Muscle layer of duodenum (tissue), 2 donors: ENCODE measurements around the gene FNDC3B.

Experiments used
- H3K27ac ChIP-seq: one replicate; pipeline ENCODE4 v1.7.0; 2013; ENCODE audit warnings: mild to moderate bottlenecking, low read length
- H3K27me3 ChIP-seq: one replicate; pipeline ENCODE4 v1.7.0; 2013; ENCODE audit warnings: low read depth, mild to moderate bottlenecking, control low read depth, low read length
- H3K36me3 ChIP-seq, 2 donors: one replicate each; pipeline ENCODE4 v1.7.0; 2013; ENCODE audit warnings: low read length in 2 of 2, control low read depth in 1 of 2, mild to moderate bottlenecking in 1 of 2; ENCODE audit not compliant: insufficient read depth in 2 of 2, control insufficient read depth in 1 of 2
- H3K4me1 ChIP-seq, 2 donors: one replicate each; pipeline ENCODE4 v1.7.0; 2013; ENCODE audit warnings: low read length in 2 of 2, mild to moderate bottlenecking in 2 of 2, control low read depth in 1 of 2, moderate library complexity in 1 of 2; ENCODE audit not compliant: insufficient read depth in 2 of 2, control insufficient read depth in 1 of 2
- H3K4me3 ChIP-seq, 2 donors: one replicate each; pipeline ENCODE4 v1.7.0; 2013; ENCODE audit warnings: low read length in 2 of 2, low read depth in 1 of 2, mild to moderate bottlenecking in 1 of 2
- H3K9me3 ChIP-seq, 2 donors: one replicate each; pipeline ENCODE4 v1.7.0; 2013; ENCODE audit warnings: low read length in 2 of 2, control low read depth in 1 of 2, mild to moderate bottlenecking in 1 of 2; ENCODE audit not compliant: control insufficient read depth in 1 of 2
- donor health status: healthy.

Gene FNDC3B

DNA sequence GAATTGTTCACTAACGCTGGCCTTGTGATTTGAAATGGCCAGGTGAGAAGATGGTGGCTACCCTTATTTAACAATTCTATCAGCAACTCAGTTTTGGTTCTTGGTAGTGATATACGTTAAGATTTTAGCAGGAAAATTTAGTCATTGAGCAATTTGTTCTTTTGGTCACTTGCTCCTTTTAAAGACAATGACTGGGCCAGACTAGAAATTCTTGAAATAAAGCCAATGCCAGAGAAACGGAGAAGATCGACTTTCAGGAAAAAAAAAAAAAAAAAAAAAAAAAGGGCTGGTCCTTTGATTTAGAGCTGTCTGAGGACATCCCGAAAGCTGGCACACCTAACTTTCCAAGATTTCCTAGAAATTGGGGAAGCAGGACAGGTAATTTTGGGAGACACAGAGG is 178.5 kb downstream of the FNDC3B start:
- H3K27ac ChIP-seq, result no peak overlapping the region
- H3K4me1 ChIP-seq, result peaks cover 26 to 38% of the 10 kb centered on the region in 2 donors
- H3K27me3 ChIP-seq, result no peaks in the 10 kb centered on the region
- no peaks in the 10 kb centered on the region for H3K9me3 ChIP-seq
- no peaks in the 10 kb centered on the region for H3K36me3 ChIP-seq
- no peak overlapping the region for H3K4me3 ChIP-seq

DNA sequence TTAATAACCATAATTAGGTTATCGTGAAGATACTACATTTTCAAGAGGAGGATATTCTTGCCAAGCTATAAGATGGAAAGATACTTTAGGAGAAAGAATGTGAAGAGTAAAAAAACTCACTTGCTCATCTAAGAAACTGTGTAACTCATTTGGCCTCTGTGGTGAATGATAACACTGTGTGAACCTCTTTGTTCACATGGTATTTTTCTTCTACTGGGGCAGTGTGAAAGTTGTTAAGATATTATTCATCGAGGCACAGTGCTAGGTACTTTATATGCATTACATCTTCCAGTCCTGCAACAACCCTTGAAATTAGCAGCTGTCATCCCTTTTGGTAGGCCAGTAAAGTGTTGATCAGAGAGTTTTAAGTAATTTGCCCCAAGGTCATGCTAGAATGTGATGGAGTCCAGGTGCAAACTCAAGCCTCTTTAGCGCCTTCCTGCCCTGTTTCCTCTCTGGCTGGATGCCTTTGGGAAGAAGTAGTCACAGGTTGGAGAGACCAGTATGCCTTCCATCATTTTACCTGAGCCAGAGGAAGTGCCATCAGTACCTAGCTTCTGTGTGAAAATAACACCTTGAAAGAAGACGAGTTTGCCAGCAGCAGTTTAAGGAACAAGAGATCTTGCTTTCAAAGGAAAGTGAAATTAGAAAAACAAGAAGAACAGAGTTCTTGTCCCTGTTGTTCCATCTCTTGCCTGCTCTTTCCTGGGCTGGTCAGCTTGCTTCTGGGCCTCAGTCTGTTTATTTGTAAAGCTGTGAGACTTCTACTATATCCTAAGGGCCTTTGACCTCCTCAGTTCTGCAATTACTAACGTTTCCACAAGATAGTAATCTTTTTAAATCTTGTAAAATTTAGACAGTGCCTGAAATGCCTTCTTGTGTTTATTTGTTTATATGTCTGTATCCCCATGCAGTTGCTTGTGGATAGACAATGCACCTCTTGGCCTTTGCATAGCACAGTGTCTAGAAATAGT is 179.3 kb downstream of the FNDC3B start:
- Histone ChIP-seq H3K36me3 (no peaks in the 10 kb centered on the region), H3K4me1 (peaks cover 26 to 31% of the 10 kb centered on the region in 2 donors), H3K4me3 (no peak overlapping the region), H3K27ac (no peak overlapping the region), H3K9me3 (no peaks in the 10 kb centered on the region), H3K27me3 (no peaks in the 10 kb centered on the region)

DNA sequence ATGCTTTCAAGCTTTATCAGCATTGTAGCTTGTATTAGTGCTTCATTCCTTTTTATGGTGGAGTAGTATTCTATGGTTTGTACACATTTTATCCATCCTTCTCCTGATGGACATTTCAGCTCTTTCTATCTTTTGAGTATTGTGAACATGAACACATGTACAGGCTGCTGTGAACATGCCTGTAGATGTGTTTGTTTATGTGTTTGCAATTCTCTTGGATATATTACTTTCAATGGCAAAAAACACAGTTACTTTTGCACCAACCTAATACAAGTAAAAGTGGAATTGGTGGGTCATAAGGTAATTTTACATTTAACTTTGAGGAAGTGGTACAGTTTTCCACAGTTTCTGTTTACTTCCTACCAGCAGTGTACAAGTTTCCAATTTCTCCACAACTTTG is 180.4 kb downstream of the FNDC3B start:
- Histone ChIP-seq H3K4me1 (peaks cover 23 to 26% of the 10 kb centered on the region in 2 donors), H3K9me3 (no peaks in the 10 kb centered on the region), H3K27ac (no peak overlapping the region), H3K4me3 (no peak overlapping the region), H3K27me3 (no peaks in the 10 kb centered on the region), H3K36me3 (no peaks in the 10 kb centered on the region)

DNA sequence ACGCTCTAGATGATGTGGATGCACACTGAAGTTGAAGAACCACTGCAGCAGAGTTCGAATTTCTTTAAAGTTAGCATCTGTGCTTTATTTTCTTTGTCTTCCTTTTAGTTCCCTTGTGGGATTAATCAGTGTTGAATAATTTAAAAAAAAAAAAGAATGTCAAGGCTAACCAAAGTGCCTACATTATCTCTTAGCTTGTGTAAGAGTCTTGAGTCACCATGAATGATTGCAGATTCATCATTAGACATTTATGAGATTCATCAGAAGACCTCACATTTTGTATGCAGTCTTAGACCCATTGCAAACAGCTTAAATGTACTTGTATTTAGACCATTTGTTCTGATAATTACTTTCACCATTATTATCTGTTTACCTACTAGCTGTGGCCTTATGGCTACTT is 182.2 kb downstream of the FNDC3B start:
- peaks cover 26 to 30% of the 10 kb centered on the region in 2 donors for H3K4me1 ChIP-seq

DNA sequence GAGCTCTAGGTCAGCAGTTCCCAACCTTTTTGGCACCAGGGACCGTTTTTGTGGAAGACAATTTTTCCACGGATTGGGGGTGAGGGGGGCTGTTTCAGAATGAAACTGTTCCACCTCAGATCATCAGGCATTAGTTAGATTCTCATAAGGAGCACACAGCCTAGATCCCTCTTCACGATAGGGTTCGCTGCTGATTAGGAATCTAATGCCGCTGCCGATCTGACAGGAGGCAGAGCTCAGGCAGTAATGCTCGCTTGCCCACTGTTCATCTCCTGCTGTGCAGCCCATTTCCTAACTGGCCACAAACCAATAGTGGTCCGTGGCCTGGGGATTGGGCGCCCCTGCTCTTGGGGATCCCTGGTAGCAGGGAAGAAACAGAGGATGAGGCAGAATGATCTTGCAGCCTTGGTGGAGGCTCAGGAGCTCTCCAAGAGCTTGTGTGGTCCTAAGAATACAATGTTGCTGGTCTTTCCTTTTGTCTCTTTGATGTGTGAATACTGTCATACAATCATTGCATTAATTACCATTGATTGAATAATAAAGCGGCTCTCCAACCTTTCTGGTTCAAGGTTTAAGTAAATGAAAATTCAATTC is 183.2 kb downstream of the FNDC3B start:
- Histone ChIP-seq H3K27ac (no peak overlapping the region), H3K36me3 (peaks cover 7 to 8% of the 10 kb centered on the region in 2 donors), H3K4me1 (peaks cover 22 to 31% of the 10 kb centered on the region in 2 donors), H3K4me3 (no peak overlapping the region), H3K27me3 (no peaks in the 10 kb centered on the region), H3K9me3 (no peaks in the 10 kb centered on the region)

More for the DNA sequence above, 182.2 kb downstream of the FNDC3B start:
- Histone ChIP-seq H3K36me3 (no peaks in the 10 kb centered on the region), H3K27ac (no peak overlapping the region), H3K9me3 (no peaks in the 10 kb centered on the region), H3K27me3 (no peaks in the 10 kb centered on the region), H3K4me3 (no peak overlapping the region)

DNA sequence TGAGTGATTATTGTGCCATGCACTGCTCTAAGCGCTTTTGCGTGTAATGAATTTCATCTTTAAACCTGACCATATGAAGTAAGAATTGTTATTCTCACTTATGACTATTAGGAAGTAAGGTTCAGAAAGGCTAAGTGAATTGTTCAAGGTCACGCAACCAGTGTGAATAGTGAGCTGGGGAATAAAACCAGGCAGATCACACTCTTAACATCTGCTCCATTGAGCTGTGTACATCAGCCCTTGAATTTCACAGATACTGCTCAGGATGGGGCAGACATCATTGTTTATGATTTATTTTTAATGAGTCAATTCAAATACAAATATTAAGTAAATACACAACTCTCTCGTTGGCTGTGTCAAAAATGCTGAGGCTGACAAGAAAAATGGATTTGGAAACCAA is 184.5 kb downstream of the FNDC3B start:
- no peaks in the 10 kb centered on the region for H3K9me3 ChIP-seq
- H3K4me1 ChIP-seq, result peaks cover 12 to 25% of the 10 kb centered on the region in 2 donors
- no peak overlapping the region for H3K27ac ChIP-seq
- no peaks in the 10 kb centered on the region for H3K27me3 ChIP-seq
- peaks cover 7 to 12% of the 10 kb centered on the region in 2 donors for H3K36me3 ChIP-seq
- H3K4me3 ChIP-seq, result no peak overlapping the region

DNA sequence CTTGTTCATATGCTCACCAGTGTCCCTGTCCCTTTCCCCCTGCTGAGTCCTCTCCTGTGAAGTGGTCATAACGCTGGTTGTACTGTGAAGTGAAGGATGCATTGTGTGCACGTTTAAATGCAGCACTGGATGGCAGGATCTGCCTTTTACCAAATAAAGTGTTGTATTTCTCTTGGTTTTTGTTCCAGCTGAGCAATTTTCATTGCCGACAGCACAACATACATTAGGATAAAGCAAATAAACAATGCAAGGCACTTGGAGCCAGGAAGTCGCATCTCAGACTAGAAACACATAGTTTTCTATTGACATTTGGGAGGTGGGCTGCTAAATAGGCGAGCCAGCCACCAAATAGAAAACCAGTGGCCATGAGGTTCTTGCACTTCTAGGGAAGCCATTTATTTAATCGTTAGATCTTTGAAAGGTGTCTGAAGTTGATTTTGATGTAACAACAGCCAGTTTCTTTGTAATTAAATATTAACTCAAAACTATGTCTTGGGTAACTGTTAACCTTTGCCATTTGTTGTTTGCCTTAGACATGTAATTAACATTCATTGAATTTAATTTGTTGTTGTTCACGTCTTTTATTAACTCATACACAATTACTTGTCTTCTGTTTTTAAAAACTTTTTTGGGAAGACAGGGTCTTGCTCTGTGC is 185.3 kb downstream of the FNDC3B start:
- H3K4me3 ChIP-seq, result no peak overlapping the region
- no peak overlapping the region for H3K27ac ChIP-seq
- H3K9me3 ChIP-seq, result no peaks in the 10 kb centered on the region
- H3K36me3 ChIP-seq, result peaks cover 7 to 12% of the 10 kb centered on the region in 2 donors
- peaks cover 4 to 19% of the 10 kb centered on the region in 2 donors for H3K4me1 ChIP-seq
- H3K27me3 ChIP-seq, result no peaks in the 10 kb centered on the region

DNA sequence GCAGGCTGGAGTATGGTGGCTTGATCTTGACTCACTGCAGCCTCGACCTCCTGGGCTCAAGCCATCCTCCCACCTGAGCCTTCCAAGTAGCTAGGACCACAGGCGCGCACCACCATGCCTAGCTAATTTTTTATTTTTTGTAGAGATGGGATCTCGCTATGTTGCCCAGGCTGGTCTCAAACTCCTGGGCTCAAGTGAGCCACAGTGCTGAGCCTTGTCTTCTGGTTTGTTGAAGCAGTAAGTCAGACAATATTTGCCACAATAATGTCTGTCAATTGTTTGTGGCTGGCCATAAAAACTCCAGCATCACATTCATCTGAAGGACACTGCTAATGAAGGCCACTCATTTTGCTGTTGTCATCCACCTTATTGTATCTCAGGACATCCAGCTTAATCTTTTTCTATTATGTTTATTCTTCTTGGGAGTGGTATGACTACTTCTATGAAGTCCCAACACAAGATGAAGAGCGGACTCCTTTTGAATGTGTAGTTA is 185.9 kb downstream of the FNDC3B start:
- Histone ChIP-seq H3K27ac (no peak overlapping the region), H3K9me3 (no peaks in the 10 kb centered on the region), H3K4me1 (peaks cover 0 to 19% of the 10 kb centered on the region in 2 donors), H3K27me3 (no peaks in the 10 kb centered on the region), H3K36me3 (peaks cover 7 to 12% of the 10 kb centered on the region in 2 donors), H3K4me3 (no peak overlapping the region)

DNA sequence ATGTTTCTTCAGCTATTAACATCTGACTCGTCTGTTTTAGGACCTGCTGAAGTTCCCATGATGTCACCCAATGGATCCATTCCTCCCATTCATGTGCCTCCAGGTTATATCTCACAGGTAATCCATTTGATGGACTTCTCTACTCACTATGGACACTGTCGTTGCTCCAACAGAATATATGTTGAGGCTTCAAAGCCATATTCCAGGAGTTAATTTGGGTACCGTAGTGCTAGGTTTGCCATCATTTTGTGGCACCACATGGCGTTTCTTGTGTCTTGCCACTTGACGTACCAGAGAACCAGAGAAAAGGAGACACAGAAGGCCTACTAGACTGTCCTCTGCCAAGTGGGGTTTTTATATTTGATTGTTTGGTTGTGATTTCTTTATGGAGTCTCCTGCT is 187.5 kb downstream of the FNDC3B start:
- H3K27ac ChIP-seq, result no peak overlapping the region
- H3K4me3 ChIP-seq, result no peak overlapping the region
- H3K36me3 ChIP-seq, result peaks cover 7 to 12% of the 10 kb centered on the region in 2 donors
- H3K4me1 ChIP-seq, result peaks cover 0 to 19% of the 10 kb centered on the region in 2 donors
- H3K9me3 ChIP-seq, result no peaks in the 10 kb centered on the region
- no peaks in the 10 kb centered on the region for H3K27me3 ChIP-seq

DNA sequence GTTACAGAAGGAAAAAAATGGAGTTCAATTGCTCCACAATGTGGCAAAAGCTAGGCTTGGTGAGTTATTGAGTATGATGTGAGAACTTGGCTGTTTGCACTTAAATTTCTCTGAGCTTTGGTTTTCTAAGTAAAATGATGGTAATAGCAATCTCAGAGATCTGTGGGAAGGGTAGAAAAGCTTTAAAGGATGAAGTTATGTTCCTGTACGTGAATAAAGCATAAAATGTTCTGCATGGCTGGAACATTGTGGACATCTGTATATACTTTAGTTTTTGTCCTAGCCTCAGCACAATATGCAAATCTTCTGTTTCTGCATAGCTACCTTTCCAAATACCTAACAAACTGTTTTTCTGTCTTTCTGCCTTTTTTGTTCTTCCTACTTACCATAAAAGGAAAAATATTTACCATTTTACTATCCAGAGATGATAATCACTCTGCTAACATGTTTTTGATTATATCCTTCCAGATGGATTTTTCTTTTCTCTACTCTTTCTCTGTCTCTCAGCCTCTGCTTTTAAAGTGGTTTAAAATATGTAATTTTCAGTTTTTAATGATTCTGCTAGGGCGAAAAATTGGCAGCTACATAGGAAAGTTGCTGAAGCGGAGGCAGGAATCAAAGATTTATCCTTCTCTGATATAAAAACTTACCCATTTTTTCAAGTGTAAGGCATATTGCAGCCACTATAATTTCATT is 188.1 kb downstream of the FNDC3B start:
- Histone ChIP-seq H3K9me3 (no peaks in the 10 kb centered on the region), H3K4me3 (no peak overlapping the region), H3K27me3 (no peaks in the 10 kb centered on the region), H3K36me3 (peaks cover 7 to 12% of the 10 kb centered on the region in 2 donors), H3K4me1 (peaks cover 0 to 19% of the 10 kb centered on the region in 2 donors), H3K27ac (no peak overlapping the region)
